Stimulated activated CD8-positive, alpha-beta memory T cell treated with anti-CD3 and anti-CD28 coated beads, Interleukin-7, amount 100 ng/mL, for 1 hour (primary cell): Measurements from ENCODE around the gene NAA40.

ENCODE experiments used
- DNase-seq, 2 donors: peaks; one replicate each; pipeline ENCODE4 v3.0.0-alpha.2; 2020; ENCODE audit warnings: low read depth in 2 of 2

The NAA40 gene

GRCh38 chr11:63938479-63939396 is at the start of gene NAA40:
Gene NAA40 (plus strand): TSS chr11:63939002. CDS start chr11:63939097, 95 bp downstream.
- DNase-seq = peak; percentile 78 to 83

DNA sequence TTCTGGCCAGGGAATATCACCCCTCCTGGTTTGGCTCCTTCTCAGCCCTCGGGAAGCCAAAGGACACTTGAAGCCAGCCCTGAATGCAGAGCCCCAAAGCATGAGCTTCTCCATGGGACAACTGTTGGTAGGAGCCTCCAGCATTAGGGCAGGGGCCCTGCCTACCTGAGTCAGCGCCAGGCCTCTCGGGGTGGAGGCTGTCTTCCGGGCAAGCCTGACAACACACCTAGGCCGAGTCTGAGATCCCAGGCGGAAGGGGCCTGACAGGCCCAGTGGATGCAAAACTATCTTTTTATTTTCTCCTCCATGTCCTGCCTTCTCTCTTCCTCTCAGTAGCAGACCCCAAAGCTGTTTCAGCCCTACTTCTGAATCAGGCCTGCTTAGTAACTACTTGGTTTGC is 49.5 kb upstream of the NAA40 start:
- no peak for DNase-seq

DNA sequence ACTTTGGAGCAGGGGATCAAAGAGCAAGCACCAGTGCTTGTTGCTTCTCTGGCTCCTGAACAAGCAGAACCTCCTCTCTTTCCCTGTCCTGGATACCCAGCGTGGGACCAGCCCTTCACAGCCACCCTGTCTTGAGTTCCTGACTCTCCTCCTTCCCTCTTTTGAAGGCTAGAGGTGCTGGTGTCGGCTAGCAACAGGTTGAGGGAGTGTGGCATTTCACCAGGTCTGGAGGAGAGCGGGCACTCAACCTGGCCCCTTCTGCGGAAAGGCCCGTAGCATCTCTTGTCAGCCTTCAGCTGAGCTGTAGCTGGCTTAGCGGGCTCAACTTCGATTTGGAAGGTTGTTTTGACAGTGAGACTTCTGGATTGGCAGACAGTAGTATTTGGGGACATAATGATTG is 48.4 kb upstream of the NAA40 start:
- no peak for DNase-seq

DNA sequence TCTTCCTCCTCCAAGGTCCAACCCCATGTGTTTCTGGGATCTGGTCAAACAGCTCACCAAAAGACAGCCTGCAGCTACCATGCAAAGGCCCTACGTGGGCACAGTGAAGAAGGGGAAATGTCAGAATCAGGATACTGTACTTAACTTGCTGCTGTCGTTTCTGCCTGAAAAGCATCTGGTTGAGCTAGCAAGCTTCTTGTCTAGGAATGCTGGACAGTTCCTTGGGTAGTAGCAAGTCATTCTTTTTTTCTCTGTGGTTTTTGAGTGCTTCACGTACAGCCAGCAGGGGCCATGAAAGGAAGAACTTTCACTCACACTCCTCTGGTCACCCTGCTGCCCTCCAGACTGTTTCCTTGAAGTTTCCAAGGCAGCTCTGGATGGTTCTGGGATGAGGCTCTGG is 46.6 kb upstream of the NAA40 start:
- DNase-seq = no peak

DNA sequence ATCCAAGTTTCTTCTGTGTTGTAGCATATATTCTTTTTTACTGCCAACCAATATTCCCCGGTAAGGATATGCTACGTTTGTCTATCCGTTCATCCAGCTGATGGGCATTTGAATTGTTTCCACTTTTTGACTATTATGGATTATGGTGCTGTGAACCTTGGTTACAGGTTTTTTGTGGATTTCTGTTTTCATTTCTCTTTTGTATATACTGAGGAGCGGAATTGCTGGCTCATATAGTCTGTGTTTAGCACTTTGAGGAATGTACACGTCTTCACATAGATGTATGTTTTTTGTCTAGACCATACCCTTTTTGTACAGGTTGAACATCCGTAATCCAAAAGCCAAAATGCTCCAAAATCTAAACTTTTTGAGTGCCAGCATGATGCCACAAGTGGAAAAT is 45.4 kb upstream of the NAA40 start:
- DNase-seq = no peak

GRCh38 chr11:63896071-63896470 is 42.7 kb upstream of the NAA40 start:
- no peak for DNase-seq

GRCh38 chr11:63897459-63898146 is 41.2 kb upstream of the NAA40 start:
- no peak for DNase-seq

DNA sequence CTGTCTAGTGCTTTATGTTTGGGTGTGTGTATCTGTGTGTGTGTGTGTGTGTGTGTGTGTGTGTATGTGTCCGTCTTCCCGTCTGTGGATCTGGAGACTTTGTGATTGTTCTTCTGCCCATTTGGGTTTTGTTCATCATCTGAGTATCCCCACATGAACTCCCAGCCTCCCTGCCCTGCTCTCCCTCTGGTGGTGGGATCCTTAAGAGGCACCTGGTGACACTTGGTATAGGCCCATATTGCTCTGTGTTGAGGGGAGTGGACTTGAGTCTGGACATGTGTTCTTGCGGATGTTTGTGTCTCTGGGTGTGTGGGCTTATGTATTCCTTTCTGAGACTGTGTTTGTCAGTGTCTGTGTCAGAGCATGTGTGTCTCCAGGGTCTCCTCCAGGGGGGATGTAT is 37.1 kb upstream of the NAA40 start:
- no peak for DNase-seq

- no peak for DNase-seq
These were observed 34.9 kb upstream of the NAA40 start for GRCh38 chr11:63903884-63904283.

DNA sequence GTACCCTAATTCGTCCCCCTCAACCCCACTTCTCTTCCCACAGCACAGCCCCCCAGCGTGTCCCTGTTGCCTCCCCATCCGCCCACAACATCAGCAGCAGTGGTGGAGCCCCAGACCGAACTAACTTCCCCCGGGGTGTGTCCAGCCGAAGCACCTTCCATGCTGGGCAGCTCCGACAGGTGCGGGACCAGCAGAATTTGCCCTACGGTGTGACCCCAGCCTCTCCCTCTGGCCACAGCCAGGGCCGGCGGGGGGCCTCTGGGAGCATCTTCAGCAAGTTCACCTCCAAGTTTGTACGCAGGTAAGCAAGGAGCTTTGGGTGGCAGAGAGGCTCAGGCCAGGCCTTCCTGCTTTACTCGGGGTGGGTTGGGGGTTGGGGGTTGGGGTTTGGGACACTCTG is 34.1 kb upstream of the NAA40 start:
- no peak for DNase-seq

DNA sequence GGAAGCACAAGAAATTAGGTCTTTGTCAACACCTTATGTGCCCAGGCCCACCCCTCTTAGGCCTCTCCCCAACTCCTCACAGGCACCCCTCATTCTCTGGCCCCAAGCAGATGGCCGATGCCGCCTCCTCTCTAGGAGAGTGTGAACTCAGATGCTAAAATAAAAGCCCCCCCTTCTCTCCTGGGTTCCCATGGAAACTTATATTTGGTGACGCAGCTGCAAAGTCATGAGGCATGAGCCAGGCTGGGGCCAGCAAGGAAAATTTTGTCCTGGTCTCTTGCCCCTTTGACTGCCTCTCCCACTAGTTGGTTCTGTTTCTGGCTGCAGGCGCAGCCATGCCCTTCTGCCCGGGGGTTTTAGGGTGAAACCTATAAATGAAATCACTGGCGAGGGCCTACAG is 33.6 kb upstream of the NAA40 start:
- DNase-seq = no peak

GRCh38 chr11:63906087-63906486 is 32.7 kb upstream of the NAA40 start:
- DNase-seq = no peak

DNA sequence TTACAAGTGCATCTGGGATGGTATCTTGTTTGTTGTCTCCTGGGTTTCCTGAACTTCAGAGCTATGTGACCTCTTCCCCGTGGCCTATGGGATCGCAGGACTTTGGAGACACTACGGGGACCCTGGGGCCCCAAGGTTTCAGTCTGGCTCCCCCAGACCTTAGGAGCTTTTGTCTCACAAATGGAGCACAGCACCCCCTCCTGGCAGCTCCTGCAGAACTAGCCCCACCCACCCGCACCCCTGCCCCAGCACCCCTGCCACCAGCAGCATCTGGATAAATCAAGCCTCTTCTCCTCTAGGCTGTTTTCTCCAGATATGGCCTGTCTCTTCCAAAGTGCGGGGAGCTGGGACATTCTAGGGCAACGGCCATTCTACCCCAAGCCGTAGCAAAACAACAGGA is 32.2 kb upstream of the NAA40 start:
- peak in 1 of 2 donors; percentile 25 for DNase-seq

- DNase-seq = no peak
These were observed 31.7 kb upstream of the NAA40 start for GRCh38 chr11:63907063-63907462.

DNA sequence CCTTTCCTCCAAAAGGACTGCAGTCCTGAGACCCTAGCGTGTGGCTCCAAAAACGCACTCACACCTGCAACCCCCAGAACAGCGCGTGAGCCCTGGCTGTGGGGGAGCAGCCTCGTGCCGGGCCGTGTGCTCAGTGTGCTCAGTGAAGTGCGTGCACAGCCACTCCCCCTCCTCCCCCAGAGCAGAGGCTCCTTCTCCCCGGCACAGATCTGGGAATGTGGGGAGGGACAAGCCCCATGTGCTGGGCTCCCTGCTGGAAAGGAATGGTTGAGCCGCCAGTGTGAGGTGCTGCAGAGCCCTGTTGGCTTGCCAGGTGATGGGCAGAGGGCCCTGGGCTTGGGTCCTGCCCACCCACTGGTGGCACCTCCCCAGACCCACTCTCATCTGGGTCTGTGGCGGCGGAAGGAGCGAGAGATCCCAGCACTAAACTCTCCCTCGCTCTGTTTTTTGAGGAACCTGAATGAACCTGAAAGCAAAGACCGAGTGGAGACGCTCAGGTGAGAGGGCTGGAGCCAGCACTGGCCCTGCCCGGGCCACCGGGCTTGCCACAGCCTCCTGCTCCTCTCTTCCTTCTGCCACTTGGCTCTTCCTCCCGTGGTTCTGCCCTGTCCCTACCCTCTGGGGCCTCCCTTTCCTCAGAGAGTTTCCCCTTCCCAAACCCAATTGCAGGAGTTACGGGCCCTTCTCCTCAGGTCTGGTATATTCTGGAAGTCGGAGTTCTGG is 30.8 kb upstream of the NAA40 start:
- DNase-seq = no peak

DNA sequence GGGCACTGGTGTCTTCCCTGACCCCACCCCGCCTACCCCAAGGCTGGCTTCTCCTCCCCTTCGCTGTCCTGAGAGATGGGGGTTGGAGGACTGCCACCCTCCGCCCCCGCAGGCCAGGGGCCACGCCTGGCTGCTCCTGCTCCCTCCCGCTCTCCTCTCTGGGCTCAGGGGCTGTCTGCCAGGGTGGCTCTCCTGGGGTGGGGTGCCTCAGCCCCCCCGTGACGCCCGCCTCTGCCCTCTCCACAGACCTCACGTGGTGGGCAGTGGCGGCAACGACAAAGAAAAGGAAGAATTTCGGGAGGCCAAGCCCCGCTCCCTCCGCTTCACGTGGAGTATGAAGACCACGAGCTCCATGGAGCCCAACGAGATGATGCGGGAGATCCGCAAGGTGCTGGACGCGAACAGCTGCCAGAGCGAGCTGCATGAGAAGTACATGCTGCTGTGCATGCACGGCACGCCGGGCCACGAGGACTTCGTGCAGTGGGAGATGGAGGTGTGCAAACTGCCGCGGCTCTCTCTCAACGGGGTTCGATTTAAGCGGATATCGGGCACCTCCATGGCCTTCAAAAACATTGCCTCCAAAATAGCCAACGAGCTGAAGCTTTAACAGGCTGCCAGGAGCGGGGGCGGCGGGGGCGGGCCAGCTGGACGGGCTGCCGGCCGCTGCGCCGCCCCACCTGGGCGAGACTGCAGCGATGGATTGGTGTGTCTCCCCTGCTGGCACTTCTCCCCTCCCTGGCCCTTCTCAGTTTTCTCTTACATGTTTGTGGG is 30.0 kb upstream of the NAA40 start:
- no peak for DNase-seq

DNA sequence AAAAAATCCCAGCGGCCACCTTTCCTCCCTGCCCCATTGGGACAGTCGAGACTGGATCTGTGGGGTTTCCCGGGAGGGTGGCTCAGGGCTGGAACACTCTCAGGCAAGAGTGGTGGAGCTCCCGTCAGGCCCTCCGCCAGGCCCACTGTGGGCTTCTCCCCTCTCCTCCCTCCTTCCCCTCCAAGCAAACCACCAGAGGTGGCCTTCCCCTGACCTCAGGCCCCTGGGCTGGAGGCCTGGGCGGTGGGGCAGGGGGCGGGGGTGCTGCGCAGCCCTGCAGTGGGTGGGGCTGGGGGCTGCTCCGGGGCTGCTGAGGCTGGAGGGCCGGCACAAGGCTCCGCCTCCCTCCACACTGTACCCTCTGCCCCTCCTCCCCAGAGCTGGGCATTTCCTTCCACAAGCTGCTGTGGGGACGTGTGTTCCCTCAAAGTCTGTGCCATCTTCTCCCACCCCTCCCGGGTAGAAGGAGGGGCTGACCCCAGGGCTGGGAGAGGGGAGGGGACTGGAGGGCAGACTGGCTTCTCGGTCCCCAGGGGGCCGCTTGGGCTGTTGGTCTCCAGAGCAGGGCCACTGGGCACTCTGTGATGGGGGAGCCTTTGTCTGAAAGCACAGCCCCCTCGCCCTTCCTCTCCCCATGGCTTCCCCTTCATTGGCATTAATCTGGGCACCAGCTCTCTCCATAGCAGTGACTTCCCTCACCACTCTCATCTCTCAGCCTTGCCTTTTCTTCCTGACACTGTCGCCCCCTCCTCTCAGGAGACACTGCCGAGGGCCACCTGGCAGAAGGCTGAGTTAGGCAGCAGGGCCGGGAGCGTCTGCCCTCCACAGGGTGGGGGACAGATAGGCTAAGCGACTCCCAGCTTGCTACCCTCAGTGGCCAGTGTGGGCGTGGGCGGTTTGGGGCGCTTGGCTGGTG is 29.0 kb upstream of the NAA40 start:
- no peak for DNase-seq

GRCh38 chr11:63910675-63911074 is 28.1 kb upstream of the NAA40 start:
- DNase-seq = no peak

- no peak for DNase-seq
These were observed 27.4 kb upstream of the NAA40 start for GRCh38 chr11:63911440-63911839.

GRCh38 chr11:63911876-63912275 is 26.9 kb upstream of the NAA40 start:
- no peak for DNase-seq

DNA sequence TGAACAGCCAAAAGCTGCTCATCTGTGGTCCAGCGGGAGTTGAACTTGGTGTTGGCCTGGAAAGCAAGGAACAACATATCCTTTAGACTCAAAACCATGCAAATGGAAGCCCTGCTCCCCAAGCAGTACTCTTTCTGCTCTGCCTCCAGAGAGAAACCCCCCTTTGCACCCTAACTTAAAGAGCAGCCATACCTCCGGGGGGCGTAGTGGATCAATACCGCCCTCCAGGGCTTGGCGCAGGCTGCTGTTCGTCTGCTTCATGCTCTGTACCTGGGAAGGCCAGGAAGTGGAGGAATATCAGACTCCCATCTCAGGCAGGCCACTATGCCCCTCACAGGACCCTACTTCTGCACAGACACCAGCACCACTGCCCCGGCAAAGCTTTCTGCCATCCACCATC is 26.1 kb upstream of the NAA40 start:
- no peak for DNase-seq
